Trophoblast cell (in vitro differentiated cells and primary cell): ENCODE measurements around the gene LDLRAD4.

ENCODE experiments used
- DNase-seq, 2 donors: peaks; one replicate each; pipeline ENCODE4 v3.0.0-alpha.2; 2016
- H2AFZ ChIP-seq: 2 replicates; pipeline ENCODE4 v1.6.1; 2013; ENCODE audit warnings: low read length, moderate library complexity, mild to moderate bottlenecking; ENCODE audit not compliant: insufficient read depth, poor library complexity
- H2AK5ac ChIP-seq: 2 replicates; pipeline ENCODE4 v1.6.1; 2013; ENCODE audit warnings: mild to moderate bottlenecking, low read length
- H2BK120ac ChIP-seq: 2 replicates; pipeline ENCODE4 v1.6.1; 2013; ENCODE audit warnings: low read length, mild to moderate bottlenecking, moderate library complexity; ENCODE audit not compliant: insufficient read depth, poor library complexity
- H2BK12ac ChIP-seq: 2 replicates; pipeline ENCODE4 v1.6.1; 2013; ENCODE audit warnings: mild to moderate bottlenecking, low read length, moderate library complexity
- H2BK5ac ChIP-seq: 2 replicates; pipeline ENCODE4 v1.6.1; 2013; ENCODE audit warnings: low read length, low read depth, moderate library complexity, mild to moderate bottlenecking; ENCODE audit not compliant: poor library complexity
- H3K14ac ChIP-seq: 2 replicates; pipeline ENCODE4 v1.6.1; 2013; ENCODE audit warnings: mild to moderate bottlenecking, low read length
- H3K18ac ChIP-seq: 2 replicates; pipeline ENCODE4 v1.6.1; 2013; ENCODE audit warnings: mild to moderate bottlenecking, low read length
- H3K23ac ChIP-seq: 2 replicates; pipeline ENCODE4 v1.6.1; 2013; ENCODE audit warnings: low read length
- H3K27ac ChIP-seq: 2 replicates; pipeline ENCODE4 v1.5.1; 2013; ENCODE audit warnings: low read depth, mild to moderate bottlenecking, inconsistent platforms, low read length, moderate library complexity
- H3K27me3 ChIP-seq: 2 replicates; pipeline ENCODE4 v1.6.1; 2013; ENCODE audit warnings: inconsistent platforms, mild to moderate bottlenecking, low read length, moderate library complexity; ENCODE audit not compliant: insufficient read depth
- H3K36me3 ChIP-seq, 2 experiments: 1 replicate in 1 of 2; 2 replicates in 1 of 2; pipeline ENCODE4 v1.6.1; 2013; ENCODE audit warnings: low read length in 2 of 2, mild to moderate bottlenecking in 2 of 2, moderate library complexity in 1 of 2; ENCODE audit not compliant: insufficient read depth in 2 of 2, control insufficient read depth in 1 of 2
- H3K4ac ChIP-seq: 2 replicates; pipeline ENCODE4 v1.6.1; 2013; ENCODE audit warnings: low read depth, mild to moderate bottlenecking, low read length, moderate library complexity
- H3K4me1 ChIP-seq, 2 experiments: 1 replicate in 1 of 2; 2 replicates in 1 of 2; pipeline ENCODE4 v1.6.1; 2013; ENCODE audit warnings: low read length in 2 of 2, mild to moderate bottlenecking in 2 of 2, moderate library complexity in 1 of 2; ENCODE audit not compliant: insufficient read depth in 2 of 2, control insufficient read depth in 1 of 2
- H3K4me2 ChIP-seq: 2 replicates; pipeline ENCODE4 v1.6.1; 2013; ENCODE audit warnings: inconsistent platforms, mild to moderate bottlenecking, low read length, moderate library complexity
- H3K4me3 ChIP-seq: 2 replicates; pipeline ENCODE4 v1.5.1; 2013; ENCODE audit warnings: mild to moderate bottlenecking, low read depth, low read length, inconsistent platforms
- H3K79me1 ChIP-seq: one replicate; pipeline ENCODE4 v1.6.1; 2013; ENCODE audit warnings: low read length
- H3K79me2 ChIP-seq: 2 replicates; pipeline ENCODE4 v1.6.1; 2013; ENCODE audit warnings: low read length, mild to moderate bottlenecking; ENCODE audit not compliant: control insufficient read depth, insufficient read depth, poor library complexity
- H3K9ac ChIP-seq: 2 replicates; pipeline ENCODE4 v1.6.1; 2013; ENCODE audit warnings: mild to moderate bottlenecking, low read length
- H3K9me3 ChIP-seq: 2 replicates; pipeline ENCODE4 v1.6.1; 2013; ENCODE audit warnings: low read depth, mild to moderate bottlenecking, control low read depth, inconsistent platforms, low read length; ENCODE audit not compliant: insufficient read depth
- H4K12ac ChIP-seq: 2 replicates; pipeline ENCODE4 v1.6.1; 2013; ENCODE audit warnings: low read depth, mild to moderate bottlenecking, low read length, moderate library complexity
- H4K8ac ChIP-seq: 2 replicates; pipeline ENCODE4 v1.6.1; 2013; ENCODE audit warnings: low read depth, mild to moderate bottlenecking, low read length, moderate library complexity
- H4K91ac ChIP-seq: one replicate; pipeline ENCODE4 v1.6.1; 2013; ENCODE audit warnings: low read depth, mild to moderate bottlenecking, low read length, moderate library complexity
- WGBS: extraction: QIAGEN DNeasy Blood & Tissue Kit; methylation state at CpG from one replicate; pipeline ENCODE4 v1.1.7; 2013; ENCODE audit warnings: missing lambda C conversion rate; ENCODE audit not compliant: insufficient read length, insufficient coverage; ENCODE audit errors: extremely low coverage; 5-methylcytosine and 5-hydroxymethylcytosine counted together

Gene LDLRAD4

GRCh38 chr18:13198701-13199100, 19.9 kb upstream of the LDLRAD4 start:
- Histone ChIP-seq H3K23ac (no peak overlapping the region), H3K4me1 (no peaks in the 10 kb centered on the region), H3K79me2 (no peaks in the 10 kb centered on the region), H2BK120ac (no peak overlapping the region), H2BK5ac (no peak overlapping the region), H4K12ac (no peak overlapping the region), H3K9me3 (no peaks in the 10 kb centered on the region), H4K91ac (no peak overlapping the region), H2AFZ (no peak overlapping the region), H3K18ac (no peak overlapping the region), H3K27me3 (no peaks in the 10 kb centered on the region), H3K4me2 (no peak overlapping the region), H3K36me3 (no peaks in the 10 kb centered on the region), H4K8ac (no peak overlapping the region), H3K4ac (no peak overlapping the region), H3K14ac (no peak overlapping the region), H3K27ac (no peak overlapping the region), H3K9ac (no peak overlapping the region), H3K79me1 (no peaks in the 10 kb centered on the region), H2AK5ac (no peak overlapping the region), H2BK12ac (no peak overlapping the region), H3K4me3 (no peak overlapping the region)
- WGBS: no CpG with 5 or more reads among the region's 2 CpGs
- DNase-seq: peak; percentile 85 to 86

GRCh38 chr18:13199169-13199568, 19.4 kb upstream of the LDLRAD4 start:
- no peak overlapping the region for H2AK5ac ChIP-seq
- H3K4ac ChIP-seq: no peak overlapping the region
- H3K9me3 ChIP-seq: no peaks in the 10 kb centered on the region
- no peak overlapping the region for H3K4me2 ChIP-seq
- no peaks in the 10 kb centered on the region for H3K4me1 ChIP-seq
- no peak overlapping the region for H3K14ac ChIP-seq
- H2BK5ac ChIP-seq: no peak overlapping the region
- H4K91ac ChIP-seq: no peak overlapping the region
- no peaks in the 10 kb centered on the region for H3K79me1 ChIP-seq
- no peak overlapping the region for H3K9ac ChIP-seq
- no peaks in the 10 kb centered on the region for H3K36me3 ChIP-seq
- H3K4me3 ChIP-seq: no peak overlapping the region
- H3K79me2 ChIP-seq: no peaks in the 10 kb centered on the region
- no peak overlapping the region for H2BK12ac ChIP-seq
- H3K18ac ChIP-seq: no peak overlapping the region
- no peaks in the 10 kb centered on the region for H3K27me3 ChIP-seq
- no peak overlapping the region for H4K12ac ChIP-seq
- DNase-seq: no peak
- H3K27ac ChIP-seq: no peak overlapping the region
- no peak overlapping the region for H3K23ac ChIP-seq
- H4K8ac ChIP-seq: no peak overlapping the region
- no peak overlapping the region for H2AFZ ChIP-seq
- WGBS: no CpG with 5 or more reads among the region's 3 CpGs
- no peak overlapping the region for H2BK120ac ChIP-seq

GRCh38 chr18:13201292-13201691, 17.3 kb upstream of the LDLRAD4 start:
- Histone ChIP-seq H2BK12ac (no peak overlapping the region), H3K9ac (no peak overlapping the region), H2AK5ac (no peak overlapping the region), H3K18ac (no peak overlapping the region), H3K23ac (no peak overlapping the region), H3K79me1 (no peaks in the 10 kb centered on the region), H3K9me3 (no peaks in the 10 kb centered on the region), H4K91ac (no peak overlapping the region), H3K4me2 (no peak overlapping the region), H2AFZ (no peak overlapping the region), H3K36me3 (no peaks in the 10 kb centered on the region), H3K27ac (no peak overlapping the region), H4K12ac (no peak overlapping the region), H2BK5ac (no peak overlapping the region), H3K14ac (no peak overlapping the region), H3K79me2 (no peaks in the 10 kb centered on the region), H2BK120ac (no peak overlapping the region), H3K27me3 (no peaks in the 10 kb centered on the region), H3K4me3 (no peak overlapping the region), H4K8ac (no peak overlapping the region), H3K4ac (no peak overlapping the region), H3K4me1 (no peaks in the 10 kb centered on the region)
- DNase-seq: no peak
- no CpG with 5 or more reads among the region's 3 CpGs for WGBS

- Histone ChIP-seq H4K8ac (no peak overlapping the region), H2BK120ac (no peak overlapping the region)
Observed at GRCh38 chr18:13202571-13202970, 16.0 kb upstream of the LDLRAD4 start.

More at GRCh38 chr18:13202571-13202970, 16.0 kb upstream of the LDLRAD4 start:
- Histone ChIP-seq H3K4me1 (no peaks in the 10 kb centered on the region), H4K12ac (no peak overlapping the region), H3K4ac (no peak overlapping the region), H3K9ac (no peak overlapping the region), H3K27ac (no peak overlapping the region), H3K18ac (no peak overlapping the region), H3K23ac (no peak overlapping the region), H2BK12ac (no peak overlapping the region), H3K14ac (no peak overlapping the region), H3K79me1 (no peaks in the 10 kb centered on the region), H3K27me3 (no peaks in the 10 kb centered on the region), H3K79me2 (no peaks in the 10 kb centered on the region), H3K4me2 (no peak overlapping the region), H3K36me3 (no peaks in the 10 kb centered on the region), H3K9me3 (no peaks in the 10 kb centered on the region), H2AFZ (no peak overlapping the region), H3K4me3 (no peak overlapping the region), H4K91ac (no peak overlapping the region), H2AK5ac (no peak overlapping the region), H2BK5ac (no peak overlapping the region)
- no peak for DNase-seq
- WGBS: no CpG with 5 or more reads among the region's 8 CpGs
